Measurements from ENCODE around the gene ZNF563. TPM values are rescaled to one million over a fixed set of nuclear protein-coding genes. Genes with fewer than 3 reads are reported as not detected.

ZNF563 gene
- total RNA-seq, 1 donor from 2014 or later, result 3.8 TPM

- no peak for DNase-seq
- peaks cover 8% of the 10 kb centered on the region for H3K9me3 Mint-ChIP-seq (ENCODE audit: unreplicated experiment)
- no peaks in the 10 kb centered on the region for H3K27me3 Mint-ChIP-seq (ENCODE audit: unreplicated experiment)
- H3K27ac Mint-ChIP-seq (ENCODE audit: unreplicated experiment), result no peak overlapping the region
- H3K4me3 Mint-ChIP-seq (ENCODE audit: unreplicated experiment), result no peak overlapping the region
- peaks cover 42% of the 10 kb centered on the region for H3K36me3 Mint-ChIP-seq (ENCODE audit: unreplicated experiment)
- no peak for TF ChIP-seq CTCF (IDR thresholded peaks at IDR 0.05; ENCODE audit: partially characterized antibody, unreplicated experiment)
- H3K4me1 Mint-ChIP-seq (ENCODE audit: low read depth, unreplicated experiment), result no peaks in the 10 kb centered on the region
These were observed 16.9 kb upstream of the ZNF563 start for GRCh38 chr19:12350185-12350889.

GRCh38 chr19:12346896-12347295 is 13.5 kb upstream of the ZNF563 start:
- Mint-ChIP-seq H3K36me3 (ENCODE audit: unreplicated experiment) (peaks cover 37% of the 10 kb centered on the region), H3K27me3 (ENCODE audit: unreplicated experiment) (no peaks in the 10 kb centered on the region), H3K4me1 (ENCODE audit: low read depth, unreplicated experiment) (no peaks in the 10 kb centered on the region), H3K4me3 (ENCODE audit: unreplicated experiment) (no peak overlapping the region), H3K9me3 (ENCODE audit: unreplicated experiment) (peaks cover 9% of the 10 kb centered on the region), H3K27ac (ENCODE audit: unreplicated experiment) (no peak overlapping the region)
- TF ChIP-seq CTCF (IDR thresholded peaks at IDR 0.05; ENCODE audit: partially characterized antibody, unreplicated experiment), result no peak
- no peak for DNase-seq

- peaks cover 26% of the 10 kb centered on the region for H3K36me3 Mint-ChIP-seq (ENCODE audit: unreplicated experiment)
- H3K27me3 Mint-ChIP-seq (ENCODE audit: unreplicated experiment), result no peaks in the 10 kb centered on the region
- H3K27ac Mint-ChIP-seq (ENCODE audit: unreplicated experiment), result no peak overlapping the region
- no peaks in the 10 kb centered on the region for H3K4me1 Mint-ChIP-seq (ENCODE audit: low read depth, unreplicated experiment)
- H3K4me3 Mint-ChIP-seq (ENCODE audit: unreplicated experiment), result no peak overlapping the region
- H3K9me3 Mint-ChIP-seq (ENCODE audit: unreplicated experiment), result peaks cover 11% of the 10 kb centered on the region
- TF ChIP-seq CTCF (IDR thresholded peaks at IDR 0.05; ENCODE audit: partially characterized antibody, unreplicated experiment), result no peak
- no peak for DNase-seq
These were observed 11.8 kb upstream of the ZNF563 start for GRCh38 chr19:12345197-12345596.

GRCh38 chr19:12331211-12331941 is 2.1 kb downstream of the ZNF563 start:
- peak overlapping the region; percentile 35 for H3K4me3 Mint-ChIP-seq (ENCODE audit: unreplicated experiment)
- H3K4me1 Mint-ChIP-seq (ENCODE audit: low read depth, unreplicated experiment), result peaks cover 4% of the 10 kb centered on the region
- H3K27ac Mint-ChIP-seq (ENCODE audit: unreplicated experiment), result no peak overlapping the region
- H3K36me3 Mint-ChIP-seq (ENCODE audit: unreplicated experiment), result no peaks in the 10 kb centered on the region
- peaks cover 2% of the 10 kb centered on the region for H3K9me3 Mint-ChIP-seq (ENCODE audit: unreplicated experiment)
- no peak for TF ChIP-seq CTCF (IDR thresholded peaks at IDR 0.05; ENCODE audit: partially characterized antibody, unreplicated experiment)
- no peak for DNase-seq
- peaks cover 6% of the 10 kb centered on the region for H3K27me3 Mint-ChIP-seq (ENCODE audit: unreplicated experiment)

- no peak for DNase-seq
- TF ChIP-seq CTCF (IDR thresholded peaks at IDR 0.05; ENCODE audit: partially characterized antibody, unreplicated experiment), result no peak
- Mint-ChIP-seq H3K27me3 (ENCODE audit: unreplicated experiment) (peaks cover 6% of the 10 kb centered on the region), H3K9me3 (ENCODE audit: unreplicated experiment) (peaks cover 2% of the 10 kb centered on the region), H3K27ac (ENCODE audit: unreplicated experiment) (no peak overlapping the region), H3K36me3 (ENCODE audit: unreplicated experiment) (no peaks in the 10 kb centered on the region), H3K4me3 (ENCODE audit: unreplicated experiment) (no peak overlapping the region), H3K4me1 (ENCODE audit: low read depth, unreplicated experiment) (peaks cover 4% of the 10 kb centered on the region)
These were observed 3.1 kb downstream of the ZNF563 start for GRCh38 chr19:12330340-12330739.

Data from glutamatergic neuron (in vitro differentiated cells).